GM19463 (cell line): ENCODE measurements around the gene TTC9B.
"Not testable (repeated sequence)": the region's sequence is repeated elsewhere in the genome, so short reads cannot be mapped to it uniquely, and the experiment has no call there.

Experiments
- ATAC-seq: cut with Tn5 transposase; IDR thresholded peaks from one replicate; pipeline ENCODE4 v1.9.1; 2021; ENCODE audit warnings: mild to moderate bottlenecking, moderate library complexity; ENCODE audit not compliant: unreplicated experiment

Gene TTC9B

GRCh38 chr19:40175820-40176219 is 42.4 kb downstream of the TTC9B start:
- ATAC-seq, result no peak

GRCh38 chr19:40174092-40174491 is 44.1 kb downstream of the TTC9B start:
- no peak for ATAC-seq

- ATAC-seq, result not testable (repeated sequence)
Observed at GRCh38 chr19:40171293-40171692, 46.9 kb downstream of the TTC9B start.

- ATAC-seq, result not testable (repeated sequence)
Observed at GRCh38 chr19:40170303-40170989, 47.7 kb downstream of the TTC9B start.

GRCh38 chr19:40169482-40170302 is 48.5 kb downstream of the TTC9B start:
- ATAC-seq, result not testable (repeated sequence)
